T-helper 1 cell (primary cell): ENCODE results near the gene YBEY.
"Not testable (repeated sequence)": the region's sequence is repeated elsewhere in the genome, so short reads cannot be mapped to it uniquely, and the experiment has no call there.

Experiments
- DNase-seq, 5 donors: peaks; one replicate each; pipeline ENCODE4 v3.0.0-alpha.2; 2012 to 2020

The YBEY gene

DNA sequence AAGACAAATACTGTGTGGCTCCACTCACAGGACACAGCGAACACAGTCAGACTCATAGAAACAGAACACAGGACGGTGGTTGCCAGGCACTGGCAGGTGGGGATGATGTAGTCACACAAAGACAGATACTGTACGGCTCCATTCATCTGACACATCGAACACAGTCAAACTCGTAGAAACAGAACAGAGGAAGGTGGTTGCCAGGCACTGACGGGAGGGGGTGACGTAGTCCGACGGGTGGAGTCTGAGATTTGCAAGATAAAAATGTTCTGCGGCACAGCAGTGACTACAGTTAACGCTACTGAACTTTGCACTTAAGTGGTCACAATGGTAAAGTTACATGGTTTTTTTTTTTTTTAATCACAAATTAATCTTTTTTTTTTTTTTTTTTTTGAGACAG is 18.8 kb downstream of the YBEY start:
- no peak for DNase-seq

DNA sequence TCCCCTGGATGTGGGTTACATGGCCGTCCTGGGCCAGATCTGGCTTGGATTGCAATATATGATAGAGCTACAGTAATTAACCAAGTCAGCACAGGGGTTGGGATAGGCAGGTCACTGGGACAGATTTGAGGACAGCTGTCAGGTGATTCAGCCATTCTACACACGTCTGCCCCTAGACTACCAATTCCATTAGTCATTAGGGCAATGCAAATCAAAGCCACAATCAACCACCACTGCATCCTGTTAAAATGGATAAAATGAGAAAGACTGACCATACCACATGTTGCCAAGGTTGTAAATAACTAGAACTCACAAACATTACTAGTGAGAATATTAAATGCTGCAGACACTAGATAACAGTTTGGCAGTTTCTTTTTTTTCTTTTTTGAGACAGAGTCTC is 21.5 kb downstream of the YBEY start:
- DNase-seq = no peak

DNA sequence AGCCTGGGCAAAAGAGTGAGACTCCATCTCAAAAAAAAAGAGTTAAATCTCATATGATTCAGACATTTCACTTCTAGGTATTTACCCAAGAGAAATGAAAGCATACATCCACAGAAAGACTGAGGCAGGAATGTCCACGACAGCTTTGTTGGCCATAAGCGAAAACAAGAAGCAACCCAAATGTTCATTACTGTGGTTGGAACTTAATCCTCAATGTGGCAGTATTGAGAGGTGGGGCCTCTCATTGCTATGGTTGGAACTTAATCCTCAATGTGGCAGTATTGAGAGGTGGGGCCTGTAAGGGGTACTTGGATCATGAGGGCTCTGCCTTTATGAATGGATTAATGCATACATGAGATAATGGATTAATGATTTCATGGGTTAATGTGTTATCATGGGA is 22.3 kb downstream of the YBEY start:
- no peak for DNase-seq

DNA sequence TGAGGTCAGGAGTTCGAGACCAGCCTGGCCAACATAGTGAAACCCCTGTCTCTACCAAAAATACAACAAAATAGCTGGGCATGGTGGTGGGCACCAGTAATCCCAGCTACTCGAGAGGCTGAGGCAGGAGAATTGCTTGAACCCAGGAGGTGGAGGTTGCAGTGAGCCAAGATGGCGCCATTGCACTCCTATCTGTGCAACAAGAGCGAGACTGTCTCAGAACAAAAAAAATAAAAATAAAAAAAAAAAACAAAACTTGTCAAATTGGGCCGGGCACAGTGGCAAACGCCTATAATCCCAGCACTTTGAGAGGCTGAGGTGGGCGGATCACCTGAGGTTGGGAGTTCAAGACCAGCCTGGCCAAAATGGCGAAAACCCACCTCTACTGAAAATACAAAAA is 24.1 kb downstream of the YBEY start:
- not testable (repeated sequence) for DNase-seq

DNA sequence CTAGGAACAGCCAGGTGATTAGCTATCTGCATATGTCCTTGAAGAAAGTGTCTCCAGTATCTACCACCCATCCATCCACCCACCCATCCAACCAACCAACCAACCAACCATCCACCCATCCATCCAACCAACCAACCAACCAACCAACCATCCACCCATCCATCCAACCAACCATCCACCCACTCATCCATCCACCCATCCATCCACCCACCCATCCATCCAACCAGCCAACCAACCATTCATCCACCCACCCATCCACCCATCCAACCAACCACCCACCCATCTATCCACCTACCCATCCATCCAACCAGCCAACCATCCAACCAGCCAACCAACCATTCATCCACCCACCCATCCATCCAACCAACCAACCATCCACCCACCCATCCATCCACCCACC is 25.4 kb downstream of the YBEY start:
- no peak for DNase-seq

DNA sequence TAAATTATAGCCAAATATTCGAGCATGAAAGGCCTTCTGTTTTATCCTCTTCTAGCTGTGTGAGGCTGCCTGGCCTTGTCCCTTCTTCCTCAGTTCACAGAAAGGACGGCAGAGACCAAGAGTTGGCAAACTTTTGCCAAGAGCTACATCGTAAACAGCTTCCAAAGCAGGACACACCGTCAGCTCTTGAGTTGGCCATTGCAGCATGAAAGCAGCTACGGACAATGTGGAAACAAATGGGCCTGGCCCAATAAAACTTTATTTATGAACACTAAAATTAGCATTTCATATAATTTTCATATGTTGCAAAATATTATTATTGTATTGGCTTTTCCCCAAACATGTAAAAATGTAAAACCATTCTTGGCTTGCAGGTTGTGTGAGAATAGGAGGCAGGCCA is 26.8 kb downstream of the YBEY start:
- no peak for DNase-seq

DNA sequence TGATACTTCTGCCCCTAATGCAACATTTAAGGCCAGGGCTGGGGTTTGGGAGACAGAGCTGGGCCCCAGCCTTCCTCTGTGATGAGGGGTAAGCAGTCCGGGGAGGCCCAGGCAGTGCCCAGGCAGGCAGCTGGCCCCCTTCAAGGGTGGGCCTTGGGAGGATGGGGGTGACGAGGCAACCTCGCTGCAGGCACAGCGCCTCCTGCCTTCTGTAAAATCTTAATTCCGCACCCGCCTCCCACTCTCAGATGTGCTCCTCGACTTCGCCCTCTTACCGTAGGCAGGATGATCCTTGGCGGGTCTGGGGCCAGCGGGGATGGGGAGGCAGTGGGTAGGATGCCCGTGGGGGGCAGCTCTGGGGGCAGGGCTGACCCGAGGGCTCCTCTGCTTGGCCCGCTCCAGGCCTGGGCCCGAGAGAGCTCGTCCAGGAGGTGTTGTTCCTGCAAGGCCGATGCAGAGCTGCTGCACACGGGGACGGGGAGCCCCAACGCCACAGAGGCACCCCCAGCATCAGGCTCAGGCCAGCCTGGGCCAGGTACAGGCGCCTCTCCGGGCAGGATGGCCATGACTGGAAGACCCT is 28.4 kb downstream of the YBEY start:
- DNase-seq = no peak

DNA sequence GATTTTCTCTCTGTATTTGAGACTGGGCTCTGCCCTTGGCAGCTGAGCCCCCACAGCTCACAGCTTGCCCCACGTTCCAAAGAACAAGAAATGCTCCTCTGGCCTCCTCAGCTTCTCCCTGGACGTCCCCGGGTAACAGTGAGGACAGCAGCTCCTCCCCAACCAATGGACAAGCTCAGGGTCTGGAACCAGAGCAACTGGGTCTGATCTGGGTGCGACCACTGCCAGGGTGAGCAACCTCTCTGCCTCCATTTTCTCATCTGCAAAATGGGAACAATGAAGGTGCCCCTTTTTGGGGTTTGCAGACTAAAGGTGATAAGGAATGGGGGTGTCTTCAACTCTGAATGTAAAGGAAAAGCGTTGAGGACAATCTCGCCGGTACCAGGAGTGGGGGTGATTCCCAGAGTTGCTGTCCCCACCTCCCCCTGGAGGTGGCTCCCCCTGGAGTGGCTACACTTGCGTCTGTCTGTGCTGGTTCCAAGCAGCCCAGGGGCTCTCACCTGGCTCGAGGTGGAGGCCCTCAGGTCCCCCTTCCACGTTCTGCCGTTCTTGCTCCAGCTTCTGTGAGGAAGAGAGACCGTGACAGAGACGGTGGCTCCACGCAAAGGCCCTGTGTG is 30.7 kb downstream of the YBEY start:
- no peak for DNase-seq

DNA sequence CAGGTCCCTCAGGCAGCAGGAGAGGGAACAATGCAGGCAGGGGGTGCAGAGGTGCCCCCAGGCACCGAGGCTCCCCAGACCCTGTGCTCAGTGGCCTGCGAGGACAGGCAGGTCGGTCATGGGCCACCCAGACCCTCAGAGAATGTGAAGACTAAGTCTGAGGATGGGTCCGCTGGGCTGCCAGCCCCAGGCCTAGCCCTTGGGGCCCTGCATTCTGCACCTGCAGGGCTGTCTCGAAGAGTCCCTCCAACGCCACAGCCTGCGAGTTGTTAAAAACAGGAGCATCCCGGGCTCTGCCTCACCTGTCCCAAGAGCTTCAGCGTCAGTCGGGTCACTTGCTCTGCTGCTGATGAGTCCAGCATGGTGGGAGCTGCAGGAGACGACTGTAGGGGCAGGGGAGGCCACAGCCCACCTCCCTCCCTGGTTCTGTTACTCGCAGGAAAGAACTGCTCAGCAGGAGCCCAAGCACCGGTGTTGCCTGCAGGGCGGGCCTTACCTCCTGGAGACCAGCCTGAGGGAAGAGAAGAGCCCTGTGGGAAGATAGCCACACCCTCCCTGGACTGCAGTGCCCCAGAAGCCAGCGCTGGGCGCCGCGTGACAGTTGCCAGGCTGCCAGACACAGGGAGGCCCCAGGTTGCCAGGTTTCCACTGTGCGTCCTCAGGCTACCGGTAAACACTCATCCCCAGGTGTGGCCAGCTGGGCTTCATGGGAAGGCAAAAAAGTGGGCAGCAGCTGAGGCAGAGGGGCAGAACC is 31.7 kb downstream of the YBEY start:
- no peak for DNase-seq

DNA sequence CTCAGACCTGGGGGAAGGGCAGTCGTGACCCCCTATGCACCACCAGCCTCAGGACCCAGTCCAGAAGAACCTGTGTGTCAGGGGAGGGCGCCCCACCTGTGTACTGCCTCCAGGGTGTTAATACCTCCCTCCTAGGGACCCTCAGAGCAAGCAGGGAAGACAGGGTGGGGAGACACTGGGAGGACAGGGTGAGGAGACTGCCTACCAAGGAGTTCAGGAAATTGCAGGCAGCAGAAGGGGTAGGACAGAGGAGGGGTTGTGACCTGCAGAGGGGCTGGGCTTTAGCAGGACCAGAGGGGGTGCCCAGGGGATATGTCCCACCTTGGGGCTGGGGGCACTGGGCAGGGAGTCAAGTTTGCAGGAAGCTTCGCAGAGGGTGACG is 32.3 kb downstream of the YBEY start:
- DNase-seq = no peak

DNA sequence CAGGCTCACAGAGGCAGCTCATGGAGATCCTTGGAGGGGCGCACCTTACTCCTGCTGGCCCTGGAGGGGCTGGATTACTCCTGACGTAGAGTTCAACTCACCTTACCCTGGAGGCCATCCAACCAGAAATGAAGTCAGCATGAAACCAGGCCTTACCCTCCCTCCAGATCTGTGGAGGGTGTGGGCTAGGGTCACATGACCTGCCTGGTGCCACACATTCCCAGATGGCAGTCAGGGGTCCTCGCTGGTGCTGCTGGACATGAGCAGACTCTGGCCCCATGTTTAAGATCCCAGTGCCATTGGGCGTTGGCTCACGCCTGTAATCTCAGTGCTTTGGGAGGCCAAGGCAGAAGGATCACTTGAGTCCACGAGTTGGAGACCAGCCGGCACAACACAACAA is 33.0 kb downstream of the YBEY start:
- no peak for DNase-seq

DNA sequence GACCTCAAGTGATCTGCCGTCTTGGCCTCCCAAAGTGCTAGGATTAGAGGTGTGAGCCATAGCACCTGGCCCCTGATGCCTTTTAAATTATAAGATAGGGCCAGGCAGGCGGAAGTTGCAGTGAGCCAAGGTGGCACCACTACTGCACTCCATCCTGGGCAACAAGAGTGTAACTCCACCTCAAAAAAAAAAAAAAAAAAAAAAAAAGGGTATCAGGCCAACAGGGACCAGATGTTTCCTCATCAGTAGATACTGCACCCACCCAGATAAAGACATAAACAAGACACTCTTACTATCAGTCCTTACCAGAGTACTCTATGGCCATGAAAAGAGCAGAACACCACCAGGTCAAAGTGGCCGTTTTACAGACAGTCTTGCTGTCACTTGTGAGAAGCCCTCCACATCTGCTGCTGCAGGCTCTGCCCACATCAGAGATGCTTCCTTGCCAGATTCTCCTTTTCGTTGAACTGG is 34.2 kb downstream of the YBEY start:
- DNase-seq = no peak

DNA sequence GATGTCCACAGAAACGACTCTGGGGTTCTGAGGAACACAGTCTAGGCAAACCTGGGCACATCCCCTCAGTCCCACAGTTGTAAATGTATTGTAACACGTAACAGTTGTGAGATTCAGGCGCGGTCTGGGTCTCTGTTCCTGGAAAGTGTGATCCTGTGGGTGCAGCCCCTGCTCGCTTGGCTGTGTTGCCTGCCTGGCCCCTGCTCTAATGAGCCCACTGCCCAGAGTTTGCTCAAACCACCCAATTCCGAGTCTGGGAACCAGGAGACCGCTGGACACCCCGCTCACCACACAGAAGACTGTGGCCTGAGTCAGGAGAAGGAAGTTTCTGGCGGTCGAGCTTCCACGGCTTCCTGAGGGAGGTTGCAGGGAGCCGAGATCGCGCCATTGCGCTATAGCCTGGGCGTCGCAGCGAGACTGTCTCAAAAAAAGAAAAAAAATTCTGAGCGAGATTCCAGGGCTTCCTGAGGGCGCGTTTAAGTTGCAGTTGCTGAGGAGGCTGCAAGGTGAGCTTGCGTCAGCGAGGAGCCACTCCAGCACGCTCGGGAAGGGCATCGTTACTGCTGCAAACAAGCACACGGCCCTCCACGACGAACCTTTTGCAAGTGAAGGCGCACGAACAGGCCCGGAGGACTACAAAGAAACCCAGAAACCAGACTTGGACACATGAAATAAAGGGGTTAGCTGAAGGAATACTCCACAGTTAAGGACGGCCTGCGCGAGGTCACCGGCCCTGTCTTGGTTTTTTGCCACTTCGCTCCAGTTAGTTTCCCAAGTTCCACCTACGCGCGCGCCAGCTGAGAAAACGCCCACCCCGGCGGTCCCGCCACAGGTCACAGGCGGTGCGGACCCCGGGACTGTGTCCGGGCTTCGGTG is 36.4 kb downstream of the YBEY start:
- DNase-seq = peak in 2 of 5 donors; percentile 8 to 39

DNA sequence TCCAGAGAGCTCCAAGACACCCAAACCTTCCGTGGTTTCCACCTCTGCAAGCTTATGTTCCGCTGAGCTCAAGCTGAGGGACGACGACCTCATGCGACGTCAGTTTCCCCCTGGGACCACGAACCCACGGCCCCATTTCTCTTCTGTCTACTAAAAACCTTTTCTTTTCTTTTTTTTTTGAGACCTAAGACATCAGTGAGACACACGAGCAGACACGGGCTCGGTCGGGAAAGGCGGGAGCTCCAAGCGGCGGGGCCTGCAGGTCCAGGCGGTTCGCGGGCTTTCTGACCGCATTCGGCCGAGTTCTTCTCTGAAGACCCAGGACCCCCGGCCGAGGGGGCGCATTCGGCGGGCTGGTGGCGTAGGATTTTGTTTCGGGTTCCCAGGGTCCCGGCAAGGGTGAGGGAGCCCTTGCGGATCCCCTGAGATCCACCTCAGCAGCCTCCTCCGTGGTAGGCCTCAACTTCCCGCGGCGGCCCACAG is 37.1 kb downstream of the YBEY start:
- DNase-seq = peak in 1 of 5 donors; percentile 13

DNA sequence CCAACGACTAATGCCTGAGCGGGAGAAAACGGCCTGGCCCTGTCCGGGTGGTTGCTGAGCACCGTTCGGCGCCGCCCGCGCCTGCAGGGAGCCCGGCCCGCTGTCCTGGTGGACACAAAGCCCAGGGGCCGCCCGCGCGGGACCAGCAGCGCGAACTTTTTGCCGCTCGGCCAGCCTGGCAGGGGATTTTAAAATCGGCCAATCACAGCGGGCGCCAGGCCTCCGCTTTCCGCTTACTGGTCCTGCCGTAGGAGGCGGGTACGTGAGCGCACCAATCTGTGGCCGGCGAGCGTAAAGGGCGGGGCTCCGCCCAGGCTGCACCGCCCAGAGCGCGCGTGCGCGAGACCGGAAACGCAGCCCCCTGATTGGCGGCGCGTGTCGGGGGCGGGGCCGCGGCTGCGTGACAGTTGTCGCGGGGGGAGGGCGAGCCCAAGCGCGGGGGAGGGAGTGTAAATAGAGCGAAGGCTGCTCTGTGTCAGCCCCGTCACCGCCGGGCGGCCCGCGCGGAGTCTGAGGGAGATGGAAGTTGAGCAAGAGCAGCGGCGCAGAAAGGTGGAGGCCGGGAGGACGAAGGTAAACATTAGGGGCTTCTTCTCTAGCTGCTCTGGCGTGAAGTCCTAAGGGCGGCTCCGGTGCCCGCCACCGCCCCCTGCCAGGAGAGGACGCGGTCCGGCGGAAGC is 37.7 kb downstream of the YBEY start, which contains the start of the genes C21orf58 and PCNT:
TSS of gene C21orf58 (minus strand) at position 161 of the 680 bp plus-strand sequence. CDS start 1,132 bp downstream, outside the sequence.
TSS of gene PCNT (plus strand) at position 447 of the 680 bp plus-strand sequence. CDS start at position 520, 73 bp downstream.
- DNase-seq = peak; percentile 96 to 99 (median 97)

DNA sequence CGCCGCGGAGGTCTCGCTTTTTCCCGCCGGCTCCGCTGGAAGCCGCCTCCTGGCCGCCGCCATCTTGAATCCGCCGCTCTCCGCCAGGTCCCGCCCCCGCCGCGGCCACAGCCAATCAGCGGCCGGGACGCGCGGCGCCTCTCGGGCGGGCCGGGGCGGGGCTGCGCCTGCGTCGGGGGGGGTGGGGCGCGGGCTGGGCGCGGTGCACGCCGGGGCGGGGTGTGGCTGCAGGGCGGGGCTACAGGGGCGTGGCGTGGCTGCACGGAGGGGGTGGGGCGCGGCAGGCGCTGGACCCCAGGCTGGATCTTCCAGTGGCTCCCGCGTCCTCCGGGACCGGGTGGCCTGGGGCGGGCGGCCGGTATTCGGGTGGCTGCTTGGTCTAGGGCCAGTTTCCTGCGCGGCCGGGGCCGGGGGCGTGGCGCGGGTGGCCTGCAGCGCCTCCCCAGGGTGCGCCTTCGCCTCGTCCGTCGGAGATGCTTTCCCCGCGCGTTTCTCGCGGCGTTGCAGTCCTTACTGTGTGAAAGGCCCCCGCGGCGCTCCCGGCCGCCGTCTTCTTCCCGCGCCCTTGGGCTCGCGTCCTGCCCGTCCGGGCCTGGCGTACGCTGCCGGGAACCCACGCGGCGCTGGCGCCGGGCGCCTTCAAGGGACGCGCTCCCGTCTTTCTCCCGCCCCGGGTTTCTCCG is 38.4 kb downstream of the YBEY start:
- peak; percentile 82 to 89 (median 85) for DNase-seq

DNA sequence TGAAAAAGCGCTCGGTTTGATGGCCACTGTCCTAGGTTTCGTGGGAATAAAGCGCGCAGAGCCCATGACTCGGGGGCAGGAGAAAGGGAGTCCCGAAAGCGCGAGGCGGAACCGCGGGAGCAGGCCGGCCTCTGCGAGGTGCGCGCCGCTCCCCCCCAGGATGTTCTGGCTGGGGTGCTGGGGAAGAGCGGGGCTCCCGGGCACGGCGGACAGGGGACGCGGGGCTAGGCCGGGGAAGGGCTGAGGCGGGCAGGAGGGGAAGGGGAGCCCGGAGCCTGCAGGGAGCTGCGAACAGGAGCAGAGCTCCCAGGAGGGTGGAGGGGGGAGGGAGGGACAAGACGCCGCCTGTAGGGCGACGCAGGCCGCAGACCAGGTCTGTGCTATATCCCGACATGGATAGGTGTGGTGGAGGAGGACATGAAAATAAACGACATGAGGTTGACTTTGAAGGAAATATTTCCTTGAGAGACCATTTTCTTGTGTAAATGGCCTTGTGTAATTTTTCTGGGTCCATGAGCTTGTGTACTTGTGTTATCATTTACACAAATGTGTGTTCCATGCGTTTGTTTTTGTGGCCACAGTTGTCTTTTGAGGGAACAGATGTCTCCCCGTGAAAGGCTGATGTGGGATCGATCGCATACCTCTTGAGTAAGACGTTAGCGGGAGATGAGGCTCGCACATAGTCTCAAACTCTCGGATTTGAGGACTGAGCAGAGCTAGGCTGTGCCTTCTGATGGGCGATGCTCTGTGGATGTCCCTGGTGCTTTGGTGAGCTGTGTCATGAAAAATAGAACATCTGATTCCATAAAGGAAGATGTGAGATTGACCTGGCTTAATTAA is 39.2 kb downstream of the YBEY start:
- peak in 3 of 5 donors; percentile 20 to 51 (median 23) for DNase-seq

DNA sequence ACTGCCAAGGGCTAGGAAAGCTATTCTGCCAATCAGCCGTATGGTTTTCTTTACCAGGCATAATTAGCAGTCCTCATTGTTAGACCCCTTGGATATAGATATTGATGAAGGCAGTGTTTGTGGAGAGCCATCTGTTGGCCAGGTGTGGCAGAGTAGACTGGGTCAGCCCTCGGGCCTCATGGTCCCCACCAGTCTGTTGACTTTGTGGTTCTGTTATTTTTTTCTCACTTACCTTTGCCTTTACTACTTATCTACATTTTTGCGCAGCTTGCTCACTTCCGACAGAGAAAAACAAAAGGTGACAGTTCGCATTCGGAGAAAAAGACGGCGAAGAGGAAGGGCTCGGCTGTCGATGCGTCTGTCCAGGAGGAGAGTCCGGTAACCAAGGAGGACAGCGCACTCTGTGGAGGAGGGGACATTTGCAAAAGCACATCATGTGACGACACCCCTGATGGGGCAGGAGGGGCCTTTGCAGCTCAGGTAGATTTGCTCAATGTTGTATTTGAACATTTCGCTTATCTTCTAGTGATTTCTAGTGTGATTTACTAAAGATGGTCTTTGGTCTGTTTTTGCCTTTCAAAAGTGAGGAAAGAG is 40.1 kb downstream of the YBEY start:
- DNase-seq = no peak

DNA sequence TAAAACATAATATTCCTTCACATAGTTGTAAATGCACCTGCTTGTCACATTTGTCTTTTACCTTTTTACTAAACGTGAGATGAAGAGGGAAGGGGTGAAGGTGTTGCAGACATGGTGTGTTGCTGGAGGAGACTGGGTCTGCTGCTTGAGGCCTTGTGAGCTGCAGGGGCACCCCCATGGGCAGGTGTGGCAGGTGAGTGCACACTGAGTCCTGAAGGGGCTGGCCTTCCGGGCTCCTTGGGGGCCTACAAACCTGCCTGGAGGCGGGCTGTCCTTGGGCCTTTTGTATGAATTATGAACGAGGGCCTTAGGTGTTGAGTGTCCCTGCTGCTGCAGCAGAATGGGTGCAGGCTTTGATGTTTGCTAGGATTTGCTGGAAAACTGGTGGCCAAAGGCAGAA is 41.6 kb downstream of the YBEY start:
- DNase-seq = no peak

DNA sequence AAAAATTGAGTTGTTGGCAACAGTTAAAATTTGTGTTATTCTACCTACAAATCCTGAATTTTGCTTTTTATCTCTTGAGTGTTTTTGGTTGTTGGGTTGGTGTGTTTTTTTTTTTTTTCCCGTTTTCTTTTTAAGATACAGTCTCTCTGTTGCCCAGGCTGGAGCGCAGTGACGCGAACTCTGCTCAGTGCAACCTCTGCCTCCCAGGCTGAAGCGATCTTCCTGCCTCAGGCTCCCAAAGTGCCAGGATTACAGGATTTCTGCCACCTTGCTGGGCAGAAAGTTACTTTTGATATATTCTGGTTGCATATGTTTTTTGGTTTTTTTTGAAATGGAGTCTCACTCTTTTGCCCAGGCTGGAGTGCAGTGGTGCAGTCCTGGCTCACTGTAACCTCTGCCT is 42.0 kb downstream of the YBEY start:
- no peak for DNase-seq
